Urinary bladder (tissue), 4 donors: ENCODE results near the gene MXI1. TPM values are rescaled to one million over a fixed set of nuclear protein-coding genes. Genes with fewer than 3 reads are reported as not detected.

Experiments used
- DNase-seq: peaks from one replicate; pipeline ENCODE4 v3.0.0-alpha.2; 2015; ENCODE audit errors: extremely low spot score
- H3K27ac ChIP-seq: one replicate; pipeline ENCODE4 v1.5.1; 2013; ENCODE audit warnings: low read depth, mild to moderate bottlenecking, moderate library complexity
- H3K36me3 ChIP-seq: one replicate; pipeline ENCODE4 v1.6.1; 2013; ENCODE audit warnings: mild to moderate bottlenecking, moderate library complexity; ENCODE audit not compliant: insufficient read depth
- H3K4me1 ChIP-seq: one replicate; pipeline ENCODE4 v1.6.1; 2013; ENCODE audit warnings: mild to moderate bottlenecking, moderate library complexity; ENCODE audit not compliant: insufficient read depth
- H3K4me3 ChIP-seq: one replicate; pipeline ENCODE4 v1.5.1; 2013; ENCODE audit warnings: low read depth, low read length
- WGBS: extraction: QIAGEN DNeasy Blood & Tissue Kit; methylation state at CpG from one replicate; pipeline ENCODE4 v1.1.7; 2013; 5-methylcytosine and 5-hydroxymethylcytosine counted together
- polyA plus RNA-seq: library from polyadenylated mRNA; stranded (reverse); fragments of 200-250 nt; gene quantifications from one replicate; pipeline ENCODE4 v1.2.3, GENCODE V29; 2013
- total RNA-seq: library from RNA; depleted of rRNA; stranded (reverse); fragments of >200 nt; gene quantifications from one replicate; pipeline ENCODE4 v1.2.3, GENCODE V29; 2014
- donor health status: healthy with polysubstance abuse.
- donor health status: healthy.

Gene MXI1
- total and polyA plus RNA-seq, 2 donors: 30.7 to 51.6 TPM

DNA sequence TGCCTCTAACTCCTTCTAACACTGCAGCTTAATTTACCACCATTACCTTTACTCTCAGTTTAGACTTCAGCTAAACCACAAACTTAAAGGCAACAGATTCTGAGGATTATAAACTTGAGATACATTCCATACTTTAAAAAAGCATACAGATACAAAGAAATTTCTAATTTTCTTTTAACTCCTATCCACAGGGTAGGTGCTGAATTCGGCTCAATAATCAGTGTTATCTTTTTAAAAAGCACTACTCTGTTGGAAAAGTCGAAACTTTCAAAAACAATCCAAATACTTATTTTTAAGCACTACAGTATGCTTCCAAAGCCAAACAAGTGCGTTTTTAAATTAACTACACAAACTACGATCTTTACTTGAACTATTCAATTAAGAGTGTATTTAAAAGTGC, 96.3 kb downstream of the MXI1 start:
- Histone ChIP-seq H3K36me3 (peaks cover 2% of the 10 kb centered on the region), H3K27ac (no peak overlapping the region), H3K4me1 (no peaks in the 10 kb centered on the region), H3K4me3 (peak overlapping the region; percentile 97)
- 8% methylated on average over 4 of the region's 4 CpGs for WGBS
- no peak for DNase-seq

DNA sequence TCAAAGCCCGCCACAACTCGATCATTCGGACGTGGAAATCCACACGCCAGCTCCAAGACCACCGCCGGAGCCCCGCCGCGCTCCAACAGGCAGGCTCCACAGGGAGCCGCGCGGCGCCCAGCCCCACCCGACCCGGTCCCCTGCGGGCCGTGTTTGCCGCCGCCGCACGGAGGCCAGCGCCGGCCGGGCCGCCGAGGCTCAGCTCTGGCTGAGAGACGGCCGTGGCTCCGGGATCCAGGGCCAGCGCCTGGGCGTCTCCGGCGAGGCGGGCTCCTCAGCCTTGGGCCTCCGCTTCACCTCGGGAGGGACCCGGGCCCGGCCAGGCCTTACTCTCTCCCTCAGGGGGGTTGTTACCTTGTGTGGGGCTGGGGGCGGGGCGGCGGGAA, 97.0 kb downstream of the MXI1 start:
- WGBS: under 1% methylated on average over 42 of the region's 42 CpGs
- H3K27ac ChIP-seq: peak overlapping the region; percentile 69
- no peaks in the 10 kb centered on the region for H3K4me1 ChIP-seq
- DNase-seq: no peak
- H3K36me3 ChIP-seq: peaks cover 2% of the 10 kb centered on the region
- peak overlapping the region; percentile 97 for H3K4me3 ChIP-seq

DNA sequence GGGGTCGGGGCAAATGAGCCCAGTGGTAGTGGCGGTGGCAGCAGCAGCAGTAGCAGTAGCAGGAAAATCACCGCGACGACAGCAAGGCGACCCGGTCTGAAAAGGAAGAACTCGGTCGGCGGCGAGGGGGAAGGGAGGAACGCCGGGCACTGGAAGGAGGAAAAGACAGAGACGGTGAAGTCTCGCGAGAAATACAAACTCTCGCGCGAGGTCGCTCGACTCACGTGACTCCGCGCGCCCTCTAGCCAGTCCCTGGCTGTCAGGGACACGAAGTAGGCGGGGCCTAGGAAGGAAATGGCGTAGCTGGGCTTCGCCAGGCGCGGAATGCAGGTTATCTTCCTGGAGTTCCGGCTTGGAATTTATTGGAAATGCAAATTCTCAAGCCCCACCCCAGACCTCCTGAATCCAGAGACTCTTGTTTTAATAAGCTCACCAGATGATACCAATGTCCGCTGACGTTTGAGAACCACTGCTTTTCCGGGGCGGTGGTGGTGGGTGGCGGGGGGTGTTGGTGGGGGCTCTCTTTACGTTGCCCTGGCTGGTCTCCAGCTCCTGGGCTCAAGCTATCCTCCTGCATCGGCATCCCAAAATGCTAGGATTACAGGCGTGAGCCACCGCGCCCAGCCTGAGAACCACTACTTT, 97.5 kb downstream of the MXI1 start, which contains the start of gene SMNDC1:
Gene SMNDC1 (minus strand): TSS at position 141 of the 642 bp plus-strand sequence. CDS start 1,333 bp downstream, outside the sequence.
- peak within 1 kb of the TSS; percentile 74 for H3K27ac ChIP-seq
- peak; percentile 96 for DNase-seq
- H3K36me3 ChIP-seq: peaks cover 2% of the 10 kb centered on the region
- H3K4me3 ChIP-seq: peak within 1 kb of the TSS; percentile 97
- WGBS: under 1% methylated on average over 42 of the region's 42 CpGs
- H3K4me1 ChIP-seq: no peaks in the 10 kb centered on the region

DNA sequence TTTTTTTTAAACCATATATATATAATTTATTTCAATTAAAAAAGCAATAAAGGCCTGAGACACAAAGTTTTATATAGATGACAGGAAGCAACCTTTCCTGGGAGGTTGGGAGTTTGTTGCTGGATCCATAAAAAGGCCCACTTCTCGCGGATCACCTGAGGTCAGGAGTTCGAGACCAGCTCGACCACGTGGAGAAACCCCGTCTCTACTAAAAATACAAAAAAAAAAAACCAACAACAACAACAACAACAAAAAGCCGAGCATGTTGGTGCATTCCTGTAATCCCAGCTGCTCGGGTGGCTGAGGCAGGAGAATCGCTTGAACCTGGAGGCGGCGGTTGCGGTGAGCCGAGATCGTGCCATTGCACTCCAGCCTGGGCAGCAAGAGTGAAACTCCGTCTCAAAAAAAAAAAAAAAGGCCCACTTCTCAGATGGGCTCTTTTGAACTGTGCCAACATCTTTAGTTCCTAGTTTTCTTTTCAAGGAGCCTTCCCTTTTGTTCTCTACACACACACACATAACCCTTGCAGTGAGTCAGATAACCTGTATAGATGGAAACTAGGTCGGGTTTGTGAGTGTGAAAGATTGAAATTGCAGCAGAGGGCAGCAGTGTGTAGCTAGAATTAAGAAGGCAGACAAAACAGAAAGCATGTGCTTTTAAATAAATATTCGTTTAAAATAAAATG, 98.5 kb downstream of the MXI1 start:
- H3K36me3 ChIP-seq: no peaks in the 10 kb centered on the region
- peak; percentile 56 for DNase-seq
- H3K4me3 ChIP-seq: no peak overlapping the region
- no peaks in the 10 kb centered on the region for H3K4me1 ChIP-seq
- 68% methylated on average over 17 of the region's 17 CpGs for WGBS
- H3K27ac ChIP-seq: no peak overlapping the region

DNA sequence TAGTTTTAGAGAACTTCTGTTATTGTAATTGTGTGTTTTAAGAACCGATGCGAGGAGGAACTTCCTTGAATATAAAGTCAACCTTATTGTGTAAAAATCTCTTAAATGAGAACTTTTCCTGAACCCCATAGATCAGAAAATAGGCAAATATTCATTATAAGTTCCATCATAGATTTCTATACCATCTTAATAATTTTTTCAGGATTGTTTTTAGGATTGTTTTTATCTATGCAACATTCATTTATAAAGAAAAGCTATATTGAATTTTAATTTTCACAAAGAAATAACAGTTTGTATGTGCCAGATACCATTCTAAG, 99.0 kb downstream of the MXI1 start:
- H3K4me3 ChIP-seq: no peak overlapping the region
- DNase-seq: no peak
- no peaks in the 10 kb centered on the region for H3K4me1 ChIP-seq
- 15% methylated on average over 2 of the region's 2 CpGs for WGBS
- no peaks in the 10 kb centered on the region for H3K36me3 ChIP-seq
- H3K27ac ChIP-seq: no peak overlapping the region

DNA sequence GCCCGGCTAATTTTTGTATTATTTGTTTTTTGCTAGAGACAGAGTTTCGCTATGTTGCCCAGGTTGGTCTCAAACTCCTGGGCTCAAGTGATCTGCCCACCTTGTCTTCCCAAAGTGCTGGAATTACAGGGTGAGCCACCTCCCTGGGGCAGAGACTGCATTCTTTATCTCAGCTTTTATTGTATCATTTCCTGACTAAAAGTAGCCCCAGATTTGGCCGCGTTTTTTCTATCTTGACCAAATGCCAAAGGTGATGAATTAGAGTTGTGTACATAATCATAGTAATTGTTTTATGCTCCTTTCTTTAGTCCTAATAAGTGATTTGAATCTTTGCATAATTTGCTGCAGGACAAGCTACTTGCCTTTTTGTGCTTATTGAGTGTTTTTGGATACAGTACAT, 100.4 kb downstream of the MXI1 start:
- no peak for DNase-seq

DNA sequence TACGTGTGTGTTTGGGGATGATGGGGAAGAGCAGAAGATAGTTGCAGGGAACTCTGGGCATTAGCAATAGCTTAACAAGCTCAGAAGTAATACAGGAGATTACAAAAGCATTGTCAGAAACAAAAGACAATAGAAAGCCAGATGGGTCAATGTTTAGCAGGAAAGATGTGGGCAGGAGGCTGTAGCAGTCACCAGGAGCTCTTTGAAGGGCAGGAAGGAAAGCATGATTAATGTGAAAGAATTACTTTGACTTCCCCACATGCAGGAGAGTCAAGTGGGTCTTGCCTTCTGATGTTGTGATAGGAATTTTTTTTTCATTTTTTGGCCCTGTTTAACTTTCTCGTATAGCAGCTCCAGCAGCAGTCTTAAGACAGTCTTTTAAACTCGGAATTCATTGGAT, 103.3 kb downstream of the MXI1 start:
- H3K36me3 ChIP-seq: no peaks in the 10 kb centered on the region
- DNase-seq: no peak
- H3K4me3 ChIP-seq: no peak overlapping the region
- 33% methylated on average over 3 of the region's 3 CpGs for WGBS
- no peak overlapping the region for H3K27ac ChIP-seq
- no peaks in the 10 kb centered on the region for H3K4me1 ChIP-seq

More for the DNA sequence above, 100.4 kb downstream of the MXI1 start:
- no peak overlapping the region for H3K27ac ChIP-seq
- H3K4me3 ChIP-seq: no peak overlapping the region
- H3K4me1 ChIP-seq: no peaks in the 10 kb centered on the region
- WGBS: 54% methylated on average over 4 of the region's 4 CpGs
- H3K36me3 ChIP-seq: no peaks in the 10 kb centered on the region

DNA sequence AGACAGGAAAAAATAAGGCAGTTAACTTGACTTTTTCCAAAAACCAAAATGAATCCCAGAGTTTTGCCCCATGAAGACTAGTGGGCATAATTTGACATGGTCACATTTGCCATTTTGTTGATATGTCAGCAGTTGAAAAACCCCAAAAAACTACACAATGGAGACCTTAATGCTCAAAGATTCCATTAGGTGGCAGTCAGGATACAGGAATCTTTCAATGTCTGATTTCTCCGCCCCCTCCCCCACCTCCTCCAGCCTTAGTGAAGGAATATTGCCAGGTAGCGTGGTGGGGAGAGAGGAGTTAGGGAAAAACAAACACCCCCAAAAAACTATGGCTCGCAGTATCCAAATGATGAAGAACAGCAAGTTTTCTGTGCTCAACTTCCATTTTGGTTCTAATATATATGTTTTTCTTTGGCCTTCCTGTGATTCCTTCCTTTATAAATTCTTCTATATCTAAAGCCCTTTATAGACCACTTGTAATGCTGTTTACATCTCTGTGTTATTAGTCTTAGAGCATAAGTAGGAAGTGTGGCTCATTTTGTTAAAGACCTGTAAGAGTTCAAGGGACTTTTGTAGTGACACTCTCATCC, 104.0 kb downstream of the MXI1 start:
- Histone ChIP-seq H3K4me1 (no peaks in the 10 kb centered on the region), H3K4me3 (no peak overlapping the region), H3K36me3 (no peaks in the 10 kb centered on the region), H3K27ac (no peak overlapping the region)
- WGBS: 1% methylated on average over 3 of the region's 3 CpGs
- DNase-seq: peak; percentile 48

DNA sequence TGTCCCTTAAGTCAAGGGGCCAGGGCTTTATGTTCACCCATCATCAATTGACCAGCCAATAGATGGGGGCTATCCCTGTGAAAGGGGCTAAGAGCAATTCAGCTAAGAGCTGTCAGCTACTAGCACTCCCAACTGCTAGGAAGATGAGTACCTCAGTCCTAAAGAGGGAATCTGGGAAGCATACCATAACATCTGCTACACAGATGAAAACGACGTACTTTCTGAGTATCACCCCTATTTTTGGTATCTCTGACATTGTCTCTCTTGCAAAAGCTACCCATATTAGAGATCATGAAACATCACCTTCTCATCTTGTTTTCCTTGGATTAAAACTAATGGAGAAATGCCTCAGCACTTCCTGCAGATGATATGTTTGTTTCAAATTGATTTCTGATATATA, 104.8 kb downstream of the MXI1 start:
- DNase-seq: no peak
- Histone ChIP-seq H3K27ac (no peak overlapping the region), H3K4me1 (no peaks in the 10 kb centered on the region), H3K36me3 (no peaks in the 10 kb centered on the region), H3K4me3 (no peak overlapping the region)
- WGBS: 55% methylated on average over 2 of the region's 2 CpGs

DNA sequence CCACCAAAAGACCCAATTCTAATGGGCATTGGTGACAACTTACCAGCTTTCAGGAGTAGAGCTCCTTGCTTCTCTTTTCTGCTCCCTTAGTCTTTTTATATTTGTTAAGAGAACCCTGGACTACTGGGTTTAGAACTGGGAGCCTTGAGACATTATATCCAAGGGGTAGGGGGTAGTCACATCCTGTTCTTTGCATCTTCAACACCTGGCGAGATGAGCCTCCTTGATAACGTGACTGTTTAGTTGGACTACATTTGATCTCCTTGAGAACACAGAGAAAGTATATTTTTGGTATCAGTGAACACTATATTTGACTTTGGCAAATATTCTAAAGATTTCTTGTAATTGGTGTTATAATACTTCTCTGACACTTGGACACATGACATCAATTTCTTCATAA, 106.3 kb downstream of the MXI1 start:
- H3K36me3 ChIP-seq: no peaks in the 10 kb centered on the region
- no peak for DNase-seq
- 65% methylated on average over 2 of the region's 2 CpGs for WGBS
- no peak overlapping the region for H3K27ac ChIP-seq
- H3K4me3 ChIP-seq: no peak overlapping the region
- H3K4me1 ChIP-seq: no peaks in the 10 kb centered on the region

DNA sequence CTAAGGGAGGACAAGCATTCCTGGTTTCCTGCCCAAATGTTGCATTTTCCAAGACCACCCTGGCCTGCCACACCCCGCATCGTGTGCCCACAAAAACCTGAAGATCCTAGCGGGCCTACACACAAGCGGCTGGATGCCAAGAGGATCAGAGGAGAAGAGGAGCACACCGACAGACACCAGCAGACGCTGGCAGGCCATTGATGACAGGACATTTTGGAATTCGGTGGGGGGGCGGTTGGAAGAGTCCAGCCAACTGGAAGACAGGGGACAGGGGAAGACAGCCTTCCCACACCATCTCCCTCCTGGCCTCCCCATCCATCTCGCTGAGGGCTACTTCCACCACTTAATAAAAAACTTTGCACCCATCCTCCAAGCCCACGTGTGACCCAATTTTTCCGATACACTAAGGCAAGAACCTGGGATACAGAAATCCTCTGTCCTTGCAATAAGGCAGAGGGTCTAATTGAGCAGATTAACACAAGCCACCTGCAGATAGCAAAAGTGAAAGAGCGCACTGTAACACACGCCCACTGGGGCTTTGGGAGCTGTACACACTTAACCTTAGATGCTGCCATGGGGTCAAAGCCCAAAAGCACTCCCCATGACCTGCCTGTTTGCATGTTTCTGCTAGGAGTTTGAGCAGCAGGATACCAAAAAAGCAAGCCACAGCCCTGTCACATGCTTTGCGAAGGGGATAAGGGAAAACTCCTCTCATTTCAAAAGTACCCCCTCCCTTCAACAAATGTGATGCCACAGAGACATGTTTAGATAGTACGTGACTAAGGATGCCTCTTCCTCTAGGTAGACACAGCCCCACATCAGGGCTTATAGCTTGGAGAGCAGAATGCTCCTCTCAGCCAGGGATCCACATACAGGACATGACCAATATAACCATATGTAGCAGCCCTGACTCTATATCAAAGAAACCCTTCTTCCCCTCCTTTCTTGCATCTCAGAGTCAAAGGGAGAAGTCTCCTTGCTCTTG, 110.8 kb downstream of the MXI1 start:
- Histone ChIP-seq H3K36me3 (no peaks in the 10 kb centered on the region), H3K4me3 (no peak overlapping the region), H3K4me1 (no peaks in the 10 kb centered on the region), H3K27ac (no peak overlapping the region)
- WGBS: 86% methylated on average over 15 of the region's 15 CpGs
- no peak for DNase-seq

DNA sequence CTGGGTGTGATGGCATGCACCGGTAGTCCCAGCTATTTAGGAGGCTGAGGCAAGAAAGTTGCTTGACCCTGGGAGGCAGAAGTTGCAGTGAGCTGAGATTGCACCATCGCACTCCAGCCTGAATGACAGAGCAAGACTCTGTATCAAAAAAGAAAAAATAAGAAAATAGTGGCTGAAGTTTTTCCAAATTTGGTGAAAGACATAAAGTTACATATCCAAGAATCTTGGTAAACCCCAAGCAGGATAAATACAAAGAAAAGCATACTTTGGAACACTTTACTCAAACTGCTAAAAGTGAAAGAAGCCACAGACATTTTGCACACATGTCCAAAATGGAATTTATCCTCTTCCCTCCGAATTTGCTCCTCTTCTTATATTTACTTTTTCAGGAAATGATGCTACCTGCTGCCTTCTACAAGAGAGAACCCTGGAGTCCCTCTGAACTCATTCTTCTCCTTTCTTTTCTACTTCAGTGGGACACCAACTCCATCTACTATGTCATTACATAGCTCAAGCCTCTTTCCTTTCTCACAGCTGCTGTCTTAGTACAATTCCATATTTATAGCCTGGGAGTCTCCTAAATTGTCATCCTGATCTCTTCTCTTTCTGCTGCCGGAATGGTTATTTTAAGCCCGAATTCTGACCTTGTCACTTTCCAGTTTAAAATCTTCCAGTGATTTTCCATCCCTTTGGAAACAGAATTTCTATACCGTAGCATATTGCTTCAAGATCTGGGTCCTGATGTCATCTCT, 114.6 kb downstream of the MXI1 start:
- no peaks in the 10 kb centered on the region for H3K36me3 ChIP-seq
- H3K4me3 ChIP-seq: no peak overlapping the region
- 86% methylated on average over 6 of the region's 6 CpGs for WGBS
- no peak overlapping the region for H3K27ac ChIP-seq
- H3K4me1 ChIP-seq: no peaks in the 10 kb centered on the region
- DNase-seq: no peak

DNA sequence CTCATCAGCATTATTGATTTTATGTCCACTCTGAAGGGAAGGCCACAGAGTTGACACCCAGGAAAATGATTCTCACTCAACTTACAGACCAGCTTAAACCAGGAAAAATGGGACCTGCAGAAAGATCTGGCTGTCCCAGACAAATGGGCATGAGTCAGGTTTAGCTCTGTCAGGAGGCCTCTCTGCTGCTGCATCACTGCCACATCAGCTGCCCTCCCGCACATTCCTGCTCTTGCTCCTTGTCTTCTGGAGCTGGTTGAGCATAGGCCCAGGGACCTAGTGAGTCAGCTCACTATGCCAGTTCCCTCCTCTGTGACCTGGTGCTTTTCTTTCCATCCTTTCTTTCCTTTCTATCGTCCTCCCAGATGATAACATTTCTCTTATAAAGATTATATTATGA, 116.1 kb downstream of the MXI1 start:
- DNase-seq: no peak
- Histone ChIP-seq H3K27ac (no peak overlapping the region), H3K4me3 (no peak overlapping the region), H3K36me3 (no peaks in the 10 kb centered on the region), H3K4me1 (no peaks in the 10 kb centered on the region)
- WGBS: 59% methylated on average over 2 of the region's 2 CpGs
